HG03565 (cell line): ENCODE results near the gene TAC3.

Experiments
- ATAC-seq: cut with Tn5 transposase; IDR thresholded peaks from one replicate; pipeline ENCODE4 v1.9.1; 2021; ENCODE audit warnings: mild to moderate bottlenecking, moderate library complexity; ENCODE audit not compliant: unreplicated experiment

Gene TAC3

GRCh38 chr12:57006809-57007475, 9.4 kb downstream of the TAC3 start:
- no peak for ATAC-seq

- ATAC-seq: peak; percentile 48
Observed at GRCh38 chr12:57005980-57006808, 10.1 kb downstream of the TAC3 start, which contains the start of gene ZBTB39. Gene ZBTB39, minus strand, starts transcription at chr12:57006546. Its CDS starts 1,629 bp downstream, at chr12:57004917.

GRCh38 chr12:57004651-57005050, 11.7 kb downstream of the TAC3 start:
- no peak for ATAC-seq

GRCh38 chr12:57003395-57003794, 12.9 kb downstream of the TAC3 start:
- ATAC-seq: no peak

- no peak for ATAC-seq
Observed at GRCh38 chr12:57001448-57001906, 14.9 kb downstream of the TAC3 start.

- no peak for ATAC-seq
Observed at GRCh38 chr12:57000393-57000792, 15.9 kb downstream of the TAC3 start.

GRCh38 chr12:56999456-56999855, 16.9 kb downstream of the TAC3 start:
- ATAC-seq: no peak

- peak; percentile 51 for ATAC-seq
Observed at GRCh38 chr12:56998981-56999380, 17.3 kb downstream of the TAC3 start.

GRCh38 chr12:56998316-56998715, 18.0 kb downstream of the TAC3 start:
- ATAC-seq: no peak

GRCh38 chr12:56996793-56997545, 19.4 kb downstream of the TAC3 start:
- no peak for ATAC-seq

GRCh38 chr12:56995930-56996496, 20.3 kb downstream of the TAC3 start:
- no peak for ATAC-seq

- no peak for ATAC-seq
Observed at GRCh38 chr12:56995201-56995929, 21.0 kb downstream of the TAC3 start.

- ATAC-seq: no peak
Observed at GRCh38 chr12:56994231-56994746, 22.0 kb downstream of the TAC3 start.

GRCh38 chr12:56993346-56993745, 23.0 kb downstream of the TAC3 start:
- ATAC-seq: no peak

GRCh38 chr12:56991319-56992246, 24.7 kb downstream of the TAC3 start:
- no peak for ATAC-seq

- ATAC-seq: no peak
Observed at GRCh38 chr12:56990648-56991318, 25.5 kb downstream of the TAC3 start.

- no peak for ATAC-seq
Observed at GRCh38 chr12:56989861-56990610, 26.3 kb downstream of the TAC3 start.
